HG03139 (cell line): ENCODE data around the gene SH3RF3.

Experiments used
- ATAC-seq: cut with Tn5 transposase; IDR thresholded peaks from one replicate; pipeline ENCODE4 v1.9.1; 2021; ENCODE audit not compliant: unreplicated experiment

Gene SH3RF3

GRCh38 chr2:109233643-109234042 lies 104.6 kb downstream of the SH3RF3 start:
- ATAC-seq, result no peak

DNA sequence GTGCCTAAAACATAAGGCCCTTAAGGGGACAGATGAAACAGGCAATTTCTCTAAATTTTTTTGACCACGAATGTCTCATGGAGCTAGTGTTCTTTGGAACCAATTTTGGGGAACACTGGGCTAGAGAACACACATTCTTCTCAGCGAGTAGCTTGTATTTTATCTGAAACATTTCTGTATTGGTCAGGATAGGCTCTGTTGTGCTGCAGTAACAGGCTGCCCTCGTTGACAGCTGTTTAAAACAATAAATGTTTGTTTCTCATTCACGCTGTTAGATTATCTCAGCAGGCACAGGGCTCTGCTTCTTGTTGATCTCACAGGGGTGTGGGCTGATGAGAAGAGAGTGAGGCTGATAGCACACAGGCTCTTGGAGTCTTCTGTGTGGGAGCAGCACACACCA lies 105.3 kb downstream of the SH3RF3 start:
- no peak for ATAC-seq

DNA sequence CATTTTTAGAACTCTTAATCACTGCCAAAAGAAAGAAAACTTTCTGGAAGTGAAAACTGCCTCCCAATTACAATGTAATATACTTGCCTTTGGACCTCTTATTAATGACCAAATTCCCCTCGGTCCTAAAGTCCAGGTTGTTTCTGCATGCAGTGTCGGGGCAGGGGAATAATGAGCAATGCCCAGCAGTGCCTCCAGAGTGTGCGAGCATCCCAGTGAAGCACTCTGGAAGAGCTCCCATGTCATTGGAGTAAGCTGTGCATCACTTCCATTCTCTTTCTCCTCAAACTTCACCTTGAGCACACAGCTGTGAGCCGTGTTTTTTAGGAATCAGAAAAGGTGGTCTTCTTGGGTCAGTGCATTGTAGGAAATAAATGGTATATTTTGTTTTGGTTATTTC lies 107.1 kb downstream of the SH3RF3 start:
- no peak for ATAC-seq

DNA sequence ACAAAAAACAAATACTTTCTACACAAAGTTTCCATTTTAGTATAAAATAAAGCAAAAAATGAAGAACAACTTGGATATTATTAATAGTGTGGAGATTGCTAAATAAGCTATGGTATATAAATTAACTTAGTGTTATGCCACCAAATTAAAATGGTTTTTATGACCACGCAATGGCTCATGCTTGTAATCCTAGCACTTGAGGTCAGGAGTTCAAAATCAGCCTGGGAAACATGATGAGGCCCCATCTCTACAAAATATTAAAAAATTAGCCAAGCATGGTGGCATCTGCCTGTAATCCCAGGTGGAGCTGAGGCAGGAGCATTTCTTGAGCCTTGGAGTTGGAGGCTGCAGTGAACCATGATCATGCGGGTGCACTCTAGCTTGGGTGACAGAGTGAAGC lies 108.8 kb downstream of the SH3RF3 start:
- no peak for ATAC-seq

- peak; percentile 94 for ATAC-seq
Observed at GRCh38 chr2:109238580-109238979, 109.6 kb downstream of the SH3RF3 start.

GRCh38 chr2:109239720-109240119 lies 110.7 kb downstream of the SH3RF3 start:
- no peak for ATAC-seq

DNA sequence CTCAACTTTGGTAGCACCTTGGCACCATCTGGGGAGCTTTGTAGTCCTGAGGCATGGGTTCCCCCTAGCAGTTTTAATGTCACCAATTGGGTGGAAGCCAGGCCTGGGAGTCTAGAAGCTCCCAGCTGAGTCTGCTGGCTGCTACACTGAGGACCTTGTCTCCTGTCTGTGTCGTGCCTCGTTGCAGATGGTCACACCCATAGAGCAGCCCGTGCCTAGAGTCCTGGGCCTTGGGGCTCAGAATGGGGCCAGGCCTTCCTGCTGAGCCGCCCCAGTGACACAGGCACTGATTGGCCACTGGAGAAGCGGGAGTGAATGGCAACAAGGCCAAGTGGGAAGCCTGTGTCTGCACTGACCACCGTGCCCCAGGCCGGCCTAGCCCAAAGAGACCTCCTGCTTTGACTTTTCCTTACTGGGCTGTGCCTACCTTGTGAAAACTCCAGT lies 113.2 kb downstream of the SH3RF3 start:
- no peak for ATAC-seq

GRCh38 chr2:109242654-109243331 lies 113.8 kb downstream of the SH3RF3 start:
- ATAC-seq, result no peak

GRCh38 chr2:109243526-109244303 lies 114.7 kb downstream of the SH3RF3 start:
- no peak for ATAC-seq

GRCh38 chr2:109244304-109244582 lies 115.2 kb downstream of the SH3RF3 start:
- no peak for ATAC-seq

- no peak for ATAC-seq
Observed at GRCh38 chr2:109244750-109245382, 115.9 kb downstream of the SH3RF3 start.

GRCh38 chr2:109246176-109246575 lies 117.2 kb downstream of the SH3RF3 start:
- no peak for ATAC-seq

DNA sequence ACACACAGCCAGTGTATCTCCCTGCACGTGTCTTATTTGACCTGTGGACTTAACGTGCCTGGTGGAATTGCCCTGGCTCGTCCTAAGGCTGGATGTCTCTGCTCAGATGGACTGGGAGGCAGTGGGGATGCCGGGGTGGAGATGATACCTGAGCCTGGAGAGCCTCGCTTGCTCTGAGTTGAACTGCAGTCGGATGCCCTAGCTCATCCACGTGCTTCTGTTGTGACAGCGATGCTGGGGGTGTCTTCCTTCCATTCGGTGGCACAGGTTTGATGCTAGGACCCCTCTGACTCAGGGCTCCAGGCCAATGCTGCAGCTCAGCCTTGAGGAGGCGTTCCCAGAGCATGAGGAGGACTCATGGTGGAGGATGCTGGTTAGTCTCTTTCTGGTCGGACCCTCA lies 117.6 kb downstream of the SH3RF3 start:
- no peak for ATAC-seq

DNA sequence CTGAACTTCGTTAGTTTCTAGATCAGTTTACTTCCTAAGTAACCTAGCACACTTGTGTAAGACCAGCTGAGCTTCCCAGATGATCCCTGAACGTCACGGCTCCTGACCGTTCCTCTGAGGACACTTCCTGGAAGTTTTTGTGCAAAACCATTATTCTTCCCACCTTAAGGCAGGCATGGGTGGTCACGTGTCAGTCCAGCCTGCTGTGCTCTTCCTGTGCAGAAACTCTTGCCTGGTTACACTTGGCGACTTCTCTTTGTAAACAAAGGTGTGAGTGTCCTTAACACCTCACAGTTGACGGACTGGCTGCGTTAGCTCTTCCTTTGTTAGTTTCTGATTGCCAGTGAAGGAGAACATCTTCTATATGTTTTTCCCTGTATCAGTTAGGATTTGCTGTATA lies 118.3 kb downstream of the SH3RF3 start:
- ATAC-seq, result no peak

GRCh38 chr2:109247812-109248211 lies 118.8 kb downstream of the SH3RF3 start:
- no peak for ATAC-seq

- ATAC-seq, result no peak
Observed at GRCh38 chr2:109248590-109248989, 119.6 kb downstream of the SH3RF3 start.

DNA sequence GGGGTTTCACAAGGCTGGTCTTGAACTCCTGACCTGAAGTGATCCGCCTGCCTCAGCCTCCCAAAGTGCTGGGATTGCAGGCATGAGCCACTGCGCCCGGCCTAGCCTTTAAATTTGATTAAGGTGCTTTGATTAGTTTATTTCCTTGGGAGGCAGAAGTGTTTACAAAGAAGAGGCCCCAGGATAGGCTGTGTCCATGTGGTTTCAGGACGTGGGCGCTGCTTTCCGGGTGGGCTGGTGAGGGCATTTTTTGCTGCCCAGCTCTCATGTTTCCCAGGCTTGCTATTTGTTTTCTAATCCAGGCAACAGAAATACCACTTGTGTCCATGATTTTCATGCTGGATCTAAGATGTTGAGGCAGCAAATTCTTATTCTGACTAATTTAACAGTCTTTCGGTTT lies 124.2 kb downstream of the SH3RF3 start:
- no peak for ATAC-seq

DNA sequence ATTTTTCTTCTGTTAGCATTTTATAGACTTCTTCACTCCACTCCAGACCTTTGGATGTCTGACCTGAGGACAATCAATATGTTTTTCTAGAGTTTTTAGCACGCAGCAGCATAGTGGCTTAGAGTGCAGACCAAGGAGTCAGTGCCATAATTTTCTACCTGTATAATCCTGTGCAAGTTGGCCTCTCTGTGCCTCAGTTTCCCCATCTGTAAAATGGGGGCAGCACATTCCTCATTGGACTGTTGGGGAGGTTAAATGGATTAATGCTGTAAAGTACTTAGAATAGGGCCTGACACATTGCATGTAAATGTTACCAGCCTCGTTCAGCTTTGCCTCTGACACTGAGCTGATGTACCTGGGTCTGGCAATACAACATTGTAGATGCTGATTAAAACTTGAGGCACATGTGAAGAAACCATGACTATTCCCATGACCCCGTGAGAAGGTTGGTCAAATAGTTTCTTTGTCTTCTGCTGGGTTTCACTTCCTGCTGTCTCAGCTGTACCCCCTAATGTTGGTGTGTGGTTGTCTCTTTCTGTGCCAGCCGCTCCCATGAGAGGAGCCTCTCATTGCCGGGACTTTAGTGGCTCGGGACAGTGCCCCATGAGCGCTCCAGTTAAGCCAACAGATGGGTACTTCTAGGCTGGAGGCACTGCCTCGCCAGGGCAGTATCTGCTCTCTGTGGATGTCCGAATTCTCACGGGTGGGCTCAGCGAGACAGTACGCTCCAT lies 125.3 kb downstream of the SH3RF3 start:
- no peak for ATAC-seq

- no peak for ATAC-seq
Observed at GRCh38 chr2:109255654-109256053, 126.6 kb downstream of the SH3RF3 start.

DNA sequence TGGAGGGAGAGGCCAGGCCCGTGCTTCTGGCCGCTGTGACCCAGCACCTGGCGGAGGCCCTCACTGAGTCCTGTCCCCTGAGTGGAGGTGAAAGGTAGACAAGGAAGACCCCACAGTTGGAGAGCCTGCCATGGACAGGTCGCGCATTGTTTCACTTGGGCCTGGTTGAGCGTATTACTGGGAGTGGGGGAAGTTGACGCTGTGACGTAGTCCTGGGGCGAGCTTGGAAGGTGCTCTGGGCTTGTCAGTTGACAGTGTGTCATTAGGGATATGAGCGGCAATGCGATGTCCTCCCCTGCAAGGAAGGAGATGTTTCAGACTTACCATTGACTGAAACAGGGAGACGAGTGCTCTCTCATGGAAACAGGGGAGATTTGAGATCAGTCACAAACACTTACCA lies 127.1 kb downstream of the SH3RF3 start:
- no peak for ATAC-seq

DNA sequence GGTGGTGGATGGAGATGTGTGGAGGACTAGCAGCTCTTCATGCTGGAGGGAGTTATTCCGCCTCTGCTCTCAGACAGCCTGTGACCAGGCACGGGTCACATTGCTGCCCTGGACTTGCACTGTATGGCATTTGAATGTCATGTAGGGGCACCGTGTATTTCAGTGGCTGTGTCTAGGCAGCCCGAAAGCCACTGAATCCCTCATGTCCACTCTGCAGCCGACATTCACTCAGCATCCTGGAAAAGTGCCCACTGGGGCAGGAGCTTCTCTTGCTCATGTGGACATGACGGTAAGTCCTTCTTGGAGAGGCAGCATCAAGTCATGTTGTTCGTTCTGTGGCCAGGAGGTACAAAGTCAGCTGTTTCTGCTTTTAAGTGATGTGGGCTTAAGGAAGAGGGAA lies 127.9 kb downstream of the SH3RF3 start:
- no peak for ATAC-seq

DNA sequence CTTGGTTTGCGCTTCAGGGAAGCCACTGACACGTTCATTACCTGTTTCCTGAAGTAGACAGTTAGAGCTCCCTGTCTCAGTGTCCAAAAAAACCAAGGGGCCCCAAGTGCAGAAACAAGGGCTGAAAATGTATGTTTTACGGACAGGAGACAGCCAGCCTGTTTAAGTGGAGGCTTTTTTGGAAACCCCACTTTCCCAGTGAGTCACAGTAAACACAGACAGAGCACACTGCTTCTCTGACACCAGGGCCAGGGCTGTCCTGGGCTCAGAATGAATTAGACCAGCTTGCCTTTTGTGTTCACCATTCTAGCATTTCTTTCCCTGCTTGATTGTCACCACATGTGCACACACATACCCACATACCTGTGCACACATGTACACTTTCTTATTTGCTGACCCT lies 128.6 kb downstream of the SH3RF3 start:
- ATAC-seq, result no peak
